Mesendoderm (in vitro differentiated cells): ENCODE data around the gene SMAD2.

Experiments used
- DNase-seq: peaks from one replicate; pipeline ENCODE4 v3.0.0; 2013
- H2AK5ac ChIP-seq: 2 replicates; pipeline ENCODE4 v1.6.1; 2013; ENCODE audit warnings: low read length, inconsistent platforms
- H2BK120ac ChIP-seq: 2 replicates; pipeline ENCODE4 v1.6.1; 2013; ENCODE audit warnings: low read depth, mild to moderate bottlenecking, low read length, moderate library complexity, mixed read lengths
- H2BK15ac ChIP-seq: replicated peaks from 2 replicates; pipeline ENCODE4 v1.6.1; 2013; ENCODE audit warnings: low read depth, mild to moderate bottlenecking, moderate library complexity
- H2BK5ac ChIP-seq: 2 replicates; pipeline ENCODE4 v1.6.1; 2013; ENCODE audit warnings: low read length, inconsistent platforms
- H3K18ac ChIP-seq: 2 replicates; pipeline ENCODE4 v1.6.1; 2013; ENCODE audit warnings: mild to moderate bottlenecking, low read length, mixed read lengths
- H3K23ac ChIP-seq: one replicate; pipeline ENCODE4 v1.6.1; 2013; ENCODE audit warnings: low read length
- H3K27ac ChIP-seq: 2 replicates; pipeline ENCODE4 v1.5.1; 2013; ENCODE audit warnings: low read depth, mild to moderate bottlenecking, inconsistent platforms, low read length, moderate library complexity
- H3K27me3 ChIP-seq: 2 replicates; pipeline ENCODE4 v1.6.1; 2013; ENCODE audit warnings: low read length, control low read depth, mild to moderate bottlenecking, inconsistent platforms; ENCODE audit not compliant: insufficient read depth, poor library complexity
- H3K36me3 ChIP-seq: 2 replicates; pipeline ENCODE4 v1.6.1; 2013; ENCODE audit warnings: low read length, inconsistent platforms; ENCODE audit not compliant: control insufficient read depth, insufficient read depth
- H3K4ac ChIP-seq: one replicate; pipeline ENCODE4 v1.6.1; 2013; ENCODE audit warnings: low read depth, mild to moderate bottlenecking, low read length, moderate library complexity
- H3K4me1 ChIP-seq: 2 replicates; pipeline ENCODE4 v1.6.1; 2013; ENCODE audit warnings: low read depth, low read length, inconsistent platforms; ENCODE audit not compliant: control insufficient read depth
- H3K4me2 ChIP-seq: 2 replicates; pipeline ENCODE4 v1.6.1; 2013; ENCODE audit warnings: low read length
- H3K4me3 ChIP-seq: 2 replicates; pipeline ENCODE4 v1.5.1; 2013; ENCODE audit warnings: mild to moderate bottlenecking, low read length
- H3K56ac ChIP-seq: one replicate; pipeline ENCODE4 v1.6.1; 2013; ENCODE audit warnings: low read length
- H3K79me1 ChIP-seq: 2 replicates; pipeline ENCODE4 v1.6.1; 2013; ENCODE audit warnings: low read length, inconsistent platforms
- H3K79me2 ChIP-seq: 2 replicates; pipeline ENCODE4 v1.6.1; 2013; ENCODE audit warnings: mild to moderate bottlenecking, low read length; ENCODE audit not compliant: control insufficient read depth, insufficient read depth
- H3K9ac ChIP-seq: 2 replicates; pipeline ENCODE4 v1.6.1; 2013; ENCODE audit warnings: low read length, inconsistent platforms
- H4K5ac ChIP-seq: one replicate; pipeline ENCODE4 v1.6.1; 2013; ENCODE audit warnings: low read length
- H4K8ac ChIP-seq: one replicate; pipeline ENCODE4 v1.6.1; 2013; ENCODE audit warnings: low read depth, mild to moderate bottlenecking, control low read depth, low read length, moderate library complexity
- WGBS: extraction: QIAGEN DNeasy Blood & Tissue Kit; methylation state at CpG from one replicate; pipeline ENCODE4 v1.1.7; 2013; ENCODE audit warnings: low lambda C conversion rate, missing lambda C conversion rate; ENCODE audit not compliant: insufficient coverage; ENCODE audit errors: extremely low coverage; 5-methylcytosine and 5-hydroxymethylcytosine counted together

Gene SMAD2

GRCh38 chr18:47790036-47790435 is 140.4 kb downstream of the SMAD2 start:
- no peak overlapping the region for H4K5ac ChIP-seq
- H3K18ac ChIP-seq, result no peak overlapping the region
- H3K27ac ChIP-seq, result no peak overlapping the region
- H2BK15ac ChIP-seq, result no peak overlapping the region
- H3K56ac ChIP-seq, result no peak overlapping the region
- DNase-seq, result no peak
- peaks cover 3% of the 10 kb centered on the region for H3K4me1 ChIP-seq
- WGBS, result no CpG with 5 or more reads among the region's 2 CpGs
- H3K4ac ChIP-seq, result no peak overlapping the region
- H3K36me3 ChIP-seq, result no peaks in the 10 kb centered on the region
- H3K27me3 ChIP-seq, result no peaks in the 10 kb centered on the region
- H2BK5ac ChIP-seq, result no peak overlapping the region
- no peak overlapping the region for H3K4me2 ChIP-seq
- H4K8ac ChIP-seq, result no peak overlapping the region
- no peak overlapping the region for H2BK120ac ChIP-seq
- no peaks in the 10 kb centered on the region for H3K79me2 ChIP-seq
- no peaks in the 10 kb centered on the region for H3K79me1 ChIP-seq
- H2AK5ac ChIP-seq, result no peak overlapping the region
- no peak overlapping the region for H3K4me3 ChIP-seq
- H3K23ac ChIP-seq, result no peak overlapping the region
- no peak overlapping the region for H3K9ac ChIP-seq

- Histone ChIP-seq H4K5ac (no peak overlapping the region), H2BK120ac (no peak overlapping the region), H3K9ac (no peak overlapping the region), H3K4me3 (no peak overlapping the region), H2BK5ac (no peak overlapping the region), H3K79me2 (no peaks in the 10 kb centered on the region), H3K4ac (no peak overlapping the region), H3K79me1 (no peaks in the 10 kb centered on the region), H3K4me1 (peaks cover 3% of the 10 kb centered on the region), H3K23ac (no peak overlapping the region), H2AK5ac (no peak overlapping the region), H2BK15ac (no peak overlapping the region), H3K4me2 (no peak overlapping the region), H3K18ac (no peak overlapping the region), H3K27me3 (no peaks in the 10 kb centered on the region), H3K27ac (no peak overlapping the region), H4K8ac (no peak overlapping the region), H3K36me3 (no peaks in the 10 kb centered on the region), H3K56ac (no peak overlapping the region)
- WGBS, result no CpG with 5 or more reads among the region's 3 CpGs
- no peak for DNase-seq
These were observed 141.8 kb downstream of the SMAD2 start for GRCh38 chr18:47788621-47789020.

GRCh38 chr18:47781561-47781960 is 148.9 kb downstream of the SMAD2 start:
- Histone ChIP-seq H2BK5ac (no peak overlapping the region), H4K5ac (no peak overlapping the region), H2BK15ac (no peak overlapping the region), H3K56ac (no peak overlapping the region), H2BK120ac (no peak overlapping the region), H2AK5ac (no peak overlapping the region), H3K4me3 (no peak overlapping the region), H3K36me3 (no peaks in the 10 kb centered on the region), H3K79me2 (no peaks in the 10 kb centered on the region), H3K4ac (no peak overlapping the region), H3K4me1 (no peaks in the 10 kb centered on the region), H3K27me3 (no peaks in the 10 kb centered on the region), H4K8ac (no peak overlapping the region), H3K9ac (no peak overlapping the region), H3K18ac (no peak overlapping the region), H3K4me2 (no peak overlapping the region), H3K79me1 (no peaks in the 10 kb centered on the region), H3K27ac (no peak overlapping the region), H3K23ac (no peak overlapping the region)
- WGBS, result no CpG with 5 or more reads among the region's 3 CpGs
- DNase-seq, result no peak

GRCh38 chr18:47780011-47780725 is 150.3 kb downstream of the SMAD2 start:
- Histone ChIP-seq H3K56ac (no peak overlapping the region), H3K4me2 (no peak overlapping the region), H2BK5ac (no peak overlapping the region), H3K9ac (no peak overlapping the region), H3K79me2 (no peaks in the 10 kb centered on the region), H3K4me3 (no peak overlapping the region), H2BK120ac (no peak overlapping the region), H3K27ac (no peak overlapping the region), H3K4ac (no peak overlapping the region), H3K18ac (no peak overlapping the region), H3K36me3 (no peaks in the 10 kb centered on the region), H3K23ac (no peak overlapping the region), H3K27me3 (no peaks in the 10 kb centered on the region), H2BK15ac (no peak overlapping the region), H3K79me1 (no peaks in the 10 kb centered on the region), H4K5ac (no peak overlapping the region), H3K4me1 (no peaks in the 10 kb centered on the region), H4K8ac (no peak overlapping the region), H2AK5ac (no peak overlapping the region)
- no peak for DNase-seq
- no CpG with 5 or more reads among the region's 11 CpGs for WGBS

GRCh38 chr18:47779381-47779780 is 151.1 kb downstream of the SMAD2 start:
- Histone ChIP-seq H3K56ac (no peak overlapping the region), H3K4me2 (no peak overlapping the region), H4K8ac (no peak overlapping the region), H3K9ac (no peak overlapping the region), H4K5ac (no peak overlapping the region), H3K18ac (no peak overlapping the region), H3K23ac (no peak overlapping the region), H2BK15ac (no peak overlapping the region), H2BK120ac (no peak overlapping the region), H3K79me2 (no peaks in the 10 kb centered on the region), H3K27me3 (no peaks in the 10 kb centered on the region), H3K4me1 (no peaks in the 10 kb centered on the region), H2AK5ac (no peak overlapping the region), H3K36me3 (no peaks in the 10 kb centered on the region), H3K27ac (no peak overlapping the region), H3K4me3 (no peak overlapping the region), H2BK5ac (no peak overlapping the region), H3K79me1 (no peaks in the 10 kb centered on the region), H3K4ac (no peak overlapping the region)
- DNase-seq, result peak; percentile 27
- no CpG with 5 or more reads among the region's 3 CpGs for WGBS

GRCh38 chr18:47777626-47778025 is 152.8 kb downstream of the SMAD2 start:
- no peaks in the 10 kb centered on the region for H3K79me2 ChIP-seq
- no peak overlapping the region for H3K23ac ChIP-seq
- no peak overlapping the region for H3K9ac ChIP-seq
- H3K56ac ChIP-seq, result no peak overlapping the region
- no peak overlapping the region for H3K4ac ChIP-seq
- no peak overlapping the region for H3K4me3 ChIP-seq
- no peak overlapping the region for H3K4me2 ChIP-seq
- no peak overlapping the region for H4K5ac ChIP-seq
- H2AK5ac ChIP-seq, result no peak overlapping the region
- H3K27me3 ChIP-seq, result no peaks in the 10 kb centered on the region
- no CpG with 5 or more reads among the region's 2 CpGs for WGBS
- no peaks in the 10 kb centered on the region for H3K36me3 ChIP-seq
- no peak overlapping the region for H2BK5ac ChIP-seq
- DNase-seq, result no peak
- no peaks in the 10 kb centered on the region for H3K79me1 ChIP-seq
- no peak overlapping the region for H3K27ac ChIP-seq
- no peak overlapping the region for H3K18ac ChIP-seq
- no peak overlapping the region for H4K8ac ChIP-seq
- H2BK120ac ChIP-seq, result no peak overlapping the region
- H2BK15ac ChIP-seq, result no peak overlapping the region
- H3K4me1 ChIP-seq, result no peaks in the 10 kb centered on the region
